Neural cell (in vitro differentiated cells): ENCODE measurements around the gene REG1B.

Source experiments
- EP300 ChIP-seq: fragments of 450-650 bp; conservative IDR thresholded peaks from 2 replicates; pipeline ENCODE4 v1.6.1; 2014; ENCODE audit warnings: antibody characterized with exemption, mild to moderate bottlenecking, moderate library complexity; ENCODE audit not compliant: poor library complexity, severe bottlenecking
- EZH2 ChIP-seq: fragments of 200-600, 300-800 bp; shearing (Covaris generic), sonication (generic); IDR thresholded peaks from 2 replicates; pipeline ENCODE4 v1.6.1; 2014; ENCODE audit warnings: antibody characterized with exemption, low read length, borderline replicate concordance, mild to moderate bottlenecking; ENCODE audit not compliant: insufficient read depth, poor library complexity, severe bottlenecking
- MXI1 ChIP-seq: fragments of 450-650 bp; conservative IDR thresholded peaks from 2 replicates; pipeline ENCODE4 v1.6.1; 2014; ENCODE audit warnings: antibody characterized with exemption, mild to moderate bottlenecking; ENCODE audit not compliant: poor library complexity, severe bottlenecking
- POLR2AphosphoS5 ChIP-seq: IDR thresholded peaks from 2 replicates; pipeline ENCODE4 v1.6.1; 2012
- RAD21 ChIP-seq: fragments of 450-650 bp; conservative IDR thresholded peaks from 2 replicates; pipeline ENCODE4 v1.6.1; 2014; ENCODE audit warnings: antibody characterized with exemption, mild to moderate bottlenecking, moderate library complexity
- SMC3 ChIP-seq: fragments of 450-650 bp; conservative IDR thresholded peaks from 2 replicates; pipeline ENCODE4 v1.6.1; 2014; ENCODE audit warnings: antibody characterized with exemption, mild to moderate bottlenecking, moderate library complexity; ENCODE audit not compliant: poor library complexity
- TF ChIP-seq, protein P1 (sequence below): fragments of 450-650 bp; IDR thresholded peaks from 2 replicates; pipeline ENCODE4 v1.5.1; 2014; ENCODE audit warnings: antibody characterized with exemption, mild to moderate bottlenecking, moderate library complexity; ENCODE audit not compliant: poor library complexity, severe bottlenecking

DNA sequence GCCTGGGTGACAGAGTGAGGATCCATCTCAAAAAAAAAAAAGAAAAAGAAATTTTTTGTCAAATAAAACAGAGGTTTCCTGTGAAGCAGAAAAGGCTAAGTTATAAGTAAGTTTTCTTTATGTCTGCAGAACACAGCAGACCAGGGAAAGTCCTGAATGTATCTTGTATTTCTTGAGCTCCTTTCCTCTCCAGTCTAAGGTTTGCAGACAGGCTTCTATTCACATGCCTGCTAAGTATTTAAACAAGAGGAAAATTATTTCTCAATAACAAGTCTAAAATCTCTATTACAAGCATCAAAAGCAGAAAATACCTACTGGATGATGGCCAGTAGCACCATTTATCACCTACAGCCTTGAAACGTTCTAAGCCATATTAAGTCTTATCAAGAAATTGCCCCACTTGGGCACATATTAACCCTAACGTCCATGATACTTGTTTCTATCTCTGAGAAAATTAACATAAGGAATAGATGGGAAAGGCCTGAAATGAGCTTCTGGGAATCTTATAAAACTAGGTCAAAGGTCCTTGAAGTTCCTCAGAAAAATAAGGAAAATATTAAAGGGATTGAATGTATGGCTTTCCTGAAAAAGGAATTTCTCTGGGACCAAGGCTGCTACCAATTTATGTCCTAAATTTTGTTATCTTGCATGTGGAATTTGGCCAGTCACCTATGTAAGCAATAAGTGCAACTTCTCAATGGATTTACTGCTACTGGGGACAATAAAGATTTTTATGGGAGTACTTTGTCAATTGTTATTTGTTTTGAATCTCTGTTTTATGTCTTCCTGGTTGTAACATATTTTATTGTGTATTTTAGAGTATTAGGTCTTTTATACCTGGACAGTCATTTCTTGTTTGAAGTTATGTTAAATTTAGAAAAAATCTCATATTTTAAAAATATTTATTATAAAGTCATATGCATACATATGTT lies 29.5 kb upstream of the REG1B start:
- TF ChIP-seq, protein P1, sequence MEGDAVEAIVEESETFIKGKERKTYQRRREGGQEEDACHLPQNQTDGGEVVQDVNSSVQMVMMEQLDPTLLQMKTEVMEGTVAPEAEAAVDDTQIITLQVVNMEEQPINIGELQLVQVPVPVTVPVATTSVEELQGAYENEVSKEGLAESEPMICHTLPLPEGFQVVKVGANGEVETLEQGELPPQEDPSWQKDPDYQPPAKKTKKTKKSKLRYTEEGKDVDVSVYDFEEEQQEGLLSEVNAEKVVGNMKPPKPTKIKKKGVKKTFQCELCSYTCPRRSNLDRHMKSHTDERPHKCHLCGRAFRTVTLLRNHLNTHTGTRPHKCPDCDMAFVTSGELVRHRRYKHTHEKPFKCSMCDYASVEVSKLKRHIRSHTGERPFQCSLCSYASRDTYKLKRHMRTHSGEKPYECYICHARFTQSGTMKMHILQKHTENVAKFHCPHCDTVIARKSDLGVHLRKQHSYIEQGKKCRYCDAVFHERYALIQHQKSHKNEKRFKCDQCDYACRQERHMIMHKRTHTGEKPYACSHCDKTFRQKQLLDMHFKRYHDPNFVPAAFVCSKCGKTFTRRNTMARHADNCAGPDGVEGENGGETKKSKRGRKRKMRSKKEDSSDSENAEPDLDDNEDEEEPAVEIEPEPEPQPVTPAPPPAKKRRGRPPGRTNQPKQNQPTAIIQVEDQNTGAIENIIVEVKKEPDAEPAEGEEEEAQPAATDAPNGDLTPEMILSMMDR, result no peak
- TF ChIP-seq RAD21 (no peak), MXI1 (no peak), EP300 (no peak), SMC3 (no peak), POLR2AphosphoS5 (no peak), EZH2 (no peak)
